ENCODE data around the gene RBM28.

DNA sequence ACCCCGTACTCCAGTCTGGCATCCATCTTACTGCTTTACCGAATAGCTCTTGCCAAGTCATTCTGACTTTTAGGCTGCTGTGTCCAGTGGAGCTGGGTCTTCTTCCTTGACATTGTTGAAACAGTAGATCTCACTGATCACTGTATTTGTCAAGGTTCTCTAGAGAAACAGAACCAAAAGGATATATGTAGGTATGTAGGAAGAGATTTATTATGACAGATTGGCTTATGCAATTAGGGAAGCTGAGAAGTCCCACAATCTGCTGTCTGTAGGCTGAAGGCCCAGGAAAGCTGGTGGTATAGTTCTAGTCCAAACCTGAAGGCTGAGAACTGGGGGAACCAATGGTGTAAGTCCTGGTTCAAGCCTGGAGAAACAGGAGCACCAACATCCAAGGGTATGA lies 29.9 kb upstream of the RBM28 start:
- no peak for TF ChIP-seq POLR2A (IDR thresholded peaks at IDR 0.05)
- TF ChIP-seq, protein P1, sequence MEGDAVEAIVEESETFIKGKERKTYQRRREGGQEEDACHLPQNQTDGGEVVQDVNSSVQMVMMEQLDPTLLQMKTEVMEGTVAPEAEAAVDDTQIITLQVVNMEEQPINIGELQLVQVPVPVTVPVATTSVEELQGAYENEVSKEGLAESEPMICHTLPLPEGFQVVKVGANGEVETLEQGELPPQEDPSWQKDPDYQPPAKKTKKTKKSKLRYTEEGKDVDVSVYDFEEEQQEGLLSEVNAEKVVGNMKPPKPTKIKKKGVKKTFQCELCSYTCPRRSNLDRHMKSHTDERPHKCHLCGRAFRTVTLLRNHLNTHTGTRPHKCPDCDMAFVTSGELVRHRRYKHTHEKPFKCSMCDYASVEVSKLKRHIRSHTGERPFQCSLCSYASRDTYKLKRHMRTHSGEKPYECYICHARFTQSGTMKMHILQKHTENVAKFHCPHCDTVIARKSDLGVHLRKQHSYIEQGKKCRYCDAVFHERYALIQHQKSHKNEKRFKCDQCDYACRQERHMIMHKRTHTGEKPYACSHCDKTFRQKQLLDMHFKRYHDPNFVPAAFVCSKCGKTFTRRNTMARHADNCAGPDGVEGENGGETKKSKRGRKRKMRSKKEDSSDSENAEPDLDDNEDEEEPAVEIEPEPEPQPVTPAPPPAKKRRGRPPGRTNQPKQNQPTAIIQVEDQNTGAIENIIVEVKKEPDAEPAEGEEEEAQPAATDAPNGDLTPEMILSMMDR (IDR thresholded peaks at IDR 0.05), result no peak
